Activated CD8-positive, alpha-beta T cell treated with anti-CD3 and anti-CD28 coated beads, Interleukin-2, amount 10 ng/mL, durations not matched to agents 7 days and 5 days (primary cell): ENCODE measurements around the gene FDXR. TPM values are rescaled to one million over a fixed set of nuclear protein-coding genes. Genes with fewer than 3 reads are reported as not detected.

Experiments
- ATAC-seq: fragments of 150-1000 bp; cut with Tn5 transposase; one replicate; pipeline ENCODE4 v1.10.0; 2021; ENCODE audit warnings: moderate library complexity
- CTCF ChIA-PET: fragments of 350-600 bp; sonication (Branson Sonifier 250); formaldehyde crosslinking; loops from one replicate; lab custom pipeline; 2021; ENCODE audit warnings: antibody characterized with exemption; lab: Charles Lee
- POLR2A ChIA-PET: fragments of 350-600 bp; sonication (Branson Sonifier 250); formaldehyde crosslinking; loops from one replicate; lab custom pipeline; 2021; ENCODE audit warnings: antibody characterized with exemption; lab: Charles Lee
- DNase-seq: peaks from one replicate; pipeline ENCODE4 v3.0.0-alpha.2; 2020
- H3K27ac Mint-ChIP-seq: one replicate; pipeline ENCODE4 v1.8.0; 2021; ENCODE audit warnings: mild to moderate bottlenecking, mixed read lengths
- H3K27me3 Mint-ChIP-seq: one replicate; pipeline ENCODE4 v1.8.0; 2021; ENCODE audit warnings: low read depth, mixed read lengths
- H3K36me3 Mint-ChIP-seq: one replicate; pipeline ENCODE4 v1.8.0; 2021; ENCODE audit warnings: low read depth, mixed read lengths
- H3K4me1 Mint-ChIP-seq: one replicate; pipeline ENCODE4 v1.8.0; 2021; ENCODE audit warnings: low read depth, mixed read lengths
- H3K4me3 Mint-ChIP-seq: one replicate; pipeline ENCODE4 v1.8.0; 2021; ENCODE audit warnings: mild to moderate bottlenecking, mixed read lengths
- H3K9me3 Mint-ChIP-seq: one replicate; pipeline ENCODE4 v1.8.0; 2022; ENCODE audit warnings: mixed read lengths; ENCODE audit not compliant: insufficient read depth
- total RNA-seq, 2 experiments: library from RNA; stranded (reverse); gene quantifications; one replicate each; pipeline ENCODE4 v1.2.3, GENCODE V29; 2021

FDXR gene
- total RNA-seq, 2 experiments from 2014 or later = 29.5 to 35.5 TPM

GRCh38 chr17:74814453-74814852, 58.3 kb downstream of the FDXR start:
- H3K4me3 Mint-ChIP-seq = no peak overlapping the region
- peaks cover 18% of the 10 kb centered on the region for H3K36me3 Mint-ChIP-seq
- ATAC-seq (no peak), DNase-seq (no peak)
- CTCF ChIA-PET = no interaction called here
- no peaks in the 10 kb centered on the region for H3K9me3 Mint-ChIP-seq
- peaks cover 14% of the 10 kb centered on the region for H3K4me1 Mint-ChIP-seq
- no peak overlapping the region for H3K27ac Mint-ChIP-seq
- H3K27me3 Mint-ChIP-seq = no peaks in the 10 kb centered on the region
- POLR2A ChIA-PET = interaction anchor here (0.6 kb wide), 1 partner anchor 59 kb away, joined by 3 read pairs; no protein-coding TSS in a partner anchor

Other genes with a start within 250 kb of the FDXR start
- not detected for gene CD300E, start 249.3 kb downstream of the FDXR start, total RNA-seq
- not detected for gene CD300LF, start 160.1 kb downstream of the FDXR start, total RNA-seq
- 10 to 100 TPM; 19.1 to 19.6 TPM for gene RAB37, start 135.7 kb downstream of the FDXR start, total RNA-seq
- 100 to 1,000 TPM; 286 to 296 TPM for gene NHERF1, start 124.4 kb downstream of the FDXR start, total RNA-seq
- gene NAT9, start 96.6 kb downstream of the FDXR start, total RNA-seq = 10 to 100 TPM; 28.3 to 30.7 TPM
- under 1 TPM; 0.18 to 0.21 TPM for gene GRIN2C, start 13.1 kb downstream of the FDXR start, total RNA-seq
- not detected for gene FADS6, start 20.6 kb upstream of the FDXR start, total RNA-seq
- not detected for gene USH1G, start 50.3 kb upstream of the FDXR start, total RNA-seq
- not detected for gene OTOP2, start 51.3 kb upstream of the FDXR start, total RNA-seq
- not detected for gene OTOP3, start 62.9 kb upstream of the FDXR start, total RNA-seq
- gene HID1, start 99.8 kb upstream of the FDXR start, total RNA-seq = under 1 TPM; 0.18 to 0.55 TPM
- gene CDR2L, start 114.6 kb upstream of the FDXR start, total RNA-seq = under 1 TPM; 0.13 to 0.18 TPM
- 10 to 100 TPM; 45.1 to 45.8 TPM for gene MRPL58, start 139.7 kb upstream of the FDXR start, total RNA-seq
- 100 to 1,000 TPM; 232 to 238 TPM for gene ATP5PD, start 174.0 kb upstream of the FDXR start, total RNA-seq
- gene KCTD2, start 174.2 kb upstream of the FDXR start, total RNA-seq = 10 to 100 TPM; 15.6 to 19.4 TPM
- 1 to 10 TPM; 4.6 to 5.4 TPM for gene SLC16A5, start 215.0 kb upstream of the FDXR start, total RNA-seq
- gene ARMC7, start 237.0 kb upstream of the FDXR start, total RNA-seq = 10 to 100 TPM; 16.1 to 17.0 TPM